DND-41 (cell line): ENCODE data around the gene INKA1.

Source experiments
- ATAC-seq: fragments of 200-7000 bp; cut with Tn5 transposase; 3 replicates; pipeline ENCODE4 v1.9.1; 2021; ENCODE audit warnings: low read depth; ENCODE audit not compliant: insufficient read depth
- DNase-seq: peaks from one replicate; pipeline ENCODE4 v3.0.0-alpha.2; 2020
- H2AFZ ChIP-seq: 2 replicates; pipeline ENCODE4 v1.6.0; 2012; ENCODE audit warnings: low read depth, low read length
- H3K27ac ChIP-seq: 2 replicates; pipeline ENCODE4 v1.5.1; 2012; ENCODE audit warnings: low read length, inconsistent platforms
- H3K27me3 ChIP-seq: fragments of 200-600 bp; sonication (generic); 2 replicates; pipeline ENCODE4 v1.6.0; 2012; ENCODE audit warnings: low read length, mild to moderate bottlenecking, inconsistent platforms; ENCODE audit not compliant: insufficient read depth, poor library complexity
- H3K36me3 ChIP-seq: 2 replicates; pipeline ENCODE4 v1.5.1; 2012; ENCODE audit warnings: low read length, inconsistent platforms; ENCODE audit not compliant: insufficient read depth
- H3K4me1 ChIP-seq: 2 replicates; pipeline ENCODE4 v1.5.1; 2012; ENCODE audit warnings: mild to moderate bottlenecking, low read length; ENCODE audit not compliant: insufficient read depth
- H3K4me2 ChIP-seq: 2 replicates; pipeline ENCODE4 v1.6.0; 2012; ENCODE audit warnings: mild to moderate bottlenecking, moderate library complexity, low read length, inconsistent platforms; ENCODE audit not compliant: insufficient read depth
- H3K4me3 ChIP-seq, 2 experiments: fragments of 200-600 bp in 1 of 2; shearing (Covaris generic) in 1 of 2; 2 replicates each; pipeline ENCODE4 v1.5.1; 2012 to 2016; ENCODE audit warnings: inconsistent platforms in 2 of 2, low read length in 2 of 2, mild to moderate bottlenecking in 2 of 2, low read depth in 1 of 2, moderate library complexity in 1 of 2
- H3K79me2 ChIP-seq: 2 replicates; pipeline ENCODE4 v1.6.0; 2012; ENCODE audit warnings: low read length, inconsistent platforms; ENCODE audit not compliant: insufficient read depth
- H3K9ac ChIP-seq: 2 replicates; pipeline ENCODE4 v1.6.0; 2012; ENCODE audit warnings: low read depth, mild to moderate bottlenecking, inconsistent platforms, low read length, moderate library complexity
- H3K9me3 ChIP-seq: 2 replicates; pipeline ENCODE4 v1.5.1; 2012; ENCODE audit warnings: low read length, moderate library complexity, mild to moderate bottlenecking, inconsistent platforms; ENCODE audit not compliant: insufficient read depth, severe bottlenecking
- H4K20me1 ChIP-seq: 2 replicates; pipeline ENCODE4 v1.6.0; 2012; ENCODE audit warnings: low read length; ENCODE audit not compliant: insufficient read depth
- CTCF ChIP-seq: IDR thresholded peaks from 2 replicates; pipeline ENCODE4 v1.5.1; 2012; ENCODE audit warnings: borderline replicate concordance, low read length, moderate library complexity, mild to moderate bottlenecking; ENCODE audit not compliant: poor library complexity, severe bottlenecking; ENCODE audit errors: extremely low read depth
- EZH2 ChIP-seq: IDR thresholded peaks from 3 replicates; pipeline ENCODE4 v1.6.1; 2012; ENCODE audit warnings: borderline replicate concordance, low read depth, mild to moderate bottlenecking, moderate library complexity, low read length, inconsistent platforms; ENCODE audit not compliant: severe bottlenecking

INKA1 gene

GRCh38 chr3:49791571-49791970, 11.5 kb upstream of the INKA1 start:
- Histone ChIP-seq H3K27me3 (no peaks in the 10 kb centered on the region), H3K36me3 (no peaks in the 10 kb centered on the region), H3K4me3 (no peak overlapping the region), H3K4me1 (peaks cover 14% of the 10 kb centered on the region), H3K4me2 (no peak overlapping the region), H3K79me2 (peaks cover 6% of the 10 kb centered on the region), H4K20me1 (no peaks in the 10 kb centered on the region), H3K9ac (no peak overlapping the region), H2AFZ (no peak overlapping the region), H3K27ac (no peak overlapping the region), H3K9me3 (no peaks in the 10 kb centered on the region)
- ATAC-seq = no peak
- TF ChIP-seq CTCF = no peak
- DNase-seq = no peak

- peaks cover 4% of the 10 kb centered on the region for H3K4me1 ChIP-seq
- H2AFZ ChIP-seq = no peak overlapping the region
- no peak for TF ChIP-seq EZH2
- no peak for TF ChIP-seq CTCF
Measured at GRCh38 chr3:49792371-49793150, 10.5 kb upstream of the INKA1 start.

DNA sequence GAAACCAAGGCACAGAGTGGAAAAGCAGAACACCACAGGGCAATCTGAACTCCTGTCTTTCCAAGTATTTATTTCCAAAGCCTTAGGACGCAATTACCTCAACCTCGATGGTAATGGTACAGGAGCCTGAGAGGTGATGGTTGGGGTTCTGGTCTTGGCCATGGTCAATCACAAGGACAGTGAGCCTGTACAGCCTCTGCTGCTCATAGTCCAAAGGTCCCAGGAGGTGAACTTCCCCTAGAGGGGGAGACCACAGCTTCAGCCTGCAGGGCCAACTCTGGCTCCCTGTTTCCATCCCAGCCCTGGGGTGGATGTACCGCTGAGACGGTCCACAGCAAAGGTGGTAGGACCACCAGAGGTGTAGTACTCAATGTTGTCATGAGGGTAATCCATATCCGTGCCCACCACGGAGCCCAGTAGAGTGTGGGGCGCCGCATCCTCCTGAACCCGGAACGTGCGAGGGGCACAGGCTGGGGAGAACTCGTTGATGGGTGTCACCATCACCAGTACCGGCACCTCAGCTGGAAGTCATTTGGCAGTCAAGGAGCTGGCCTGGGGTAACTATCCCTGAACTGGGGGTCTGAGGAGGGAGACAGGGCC, 9.5 kb upstream of the INKA1 start:
- H3K27ac ChIP-seq = no peak overlapping the region
- H3K27me3 ChIP-seq = no peaks in the 10 kb centered on the region
- no peak overlapping the region for H2AFZ ChIP-seq
- H3K4me3 ChIP-seq = no peak overlapping the region
- H3K36me3 ChIP-seq = no peaks in the 10 kb centered on the region
- H4K20me1 ChIP-seq = no peaks in the 10 kb centered on the region
- DNase-seq (no peak), ATAC-seq (no peak)
- TF ChIP-seq CTCF (no peak), EZH2 (no peak)
- no peak overlapping the region for H3K9ac ChIP-seq
- H3K4me1 ChIP-seq = peaks cover 4% of the 10 kb centered on the region; the same call in 1 of the 2 replicates
- H3K9me3 ChIP-seq = no peaks in the 10 kb centered on the region
- H3K79me2 ChIP-seq = no peaks in the 10 kb centered on the region
- H3K4me2 ChIP-seq = no peak overlapping the region

More at GRCh38 chr3:49792371-49793150, 10.5 kb upstream of the INKA1 start:
- Histone ChIP-seq H3K9ac (no peak overlapping the region), H3K36me3 (no peaks in the 10 kb centered on the region), H3K4me3 (no peak overlapping the region), H3K27ac (no peak overlapping the region), H3K79me2 (no peaks in the 10 kb centered on the region), H3K9me3 (no peaks in the 10 kb centered on the region), H3K27me3 (no peaks in the 10 kb centered on the region), H3K4me2 (no peak overlapping the region), H4K20me1 (no peaks in the 10 kb centered on the region)
- no peak for DNase-seq
- no peak for ATAC-seq
